Karpas-422 (cell line): ENCODE measurements around the gene BICRA. TPM values are rescaled to one million over a fixed set of nuclear protein-coding genes. Genes with fewer than 3 reads are reported as not detected.
"Not testable (repeated sequence)": the region's sequence is repeated elsewhere in the genome, so short reads cannot be mapped to it uniquely, and the experiment has no call there.

Experiments
- DNase-seq: peaks from one replicate; pipeline ENCODE4 v3.0.0-alpha.2; 2015
- H2AFZ ChIP-seq: fragments of 200-600 bp; sonication (generic); 2 replicates; pipeline ENCODE4 v1.6.1; 2014; ENCODE audit warnings: antibody characterized with exemption, low read length, mixed read lengths
- H3K27ac ChIP-seq: fragments of 200-600 bp; sonication (generic); 2 replicates; pipeline ENCODE4 v1.5.1; 2014; ENCODE audit warnings: mild to moderate bottlenecking, low read length, moderate library complexity
- H3K27me3 ChIP-seq: fragments of 200-600 bp; sonication (generic); 2 replicates; pipeline ENCODE4 v1.6.1; 2014; ENCODE audit warnings: low read length, mixed read lengths
- H3K36me3 ChIP-seq: fragments of 200-600 bp; sonication (generic); 2 replicates; pipeline ENCODE4 v1.6.1; 2014; ENCODE audit warnings: low read length, mixed read lengths; ENCODE audit not compliant: insufficient read depth
- H3K4me1 ChIP-seq: fragments of 200-600 bp; sonication (generic); 2 replicates; pipeline ENCODE4 v1.6.1; 2014; ENCODE audit warnings: mild to moderate bottlenecking, low read length, mixed read lengths
- H3K4me2 ChIP-seq: fragments of 200-600 bp; sonication (generic); 2 replicates; pipeline ENCODE4 v1.6.1; 2014; ENCODE audit warnings: low read length, low read depth, mild to moderate bottlenecking; ENCODE audit not compliant: poor library complexity, severe bottlenecking
- H3K4me3 ChIP-seq: fragments of 200-600 bp; sonication (generic); 2 replicates; pipeline ENCODE4 v1.5.1; 2014; ENCODE audit warnings: mild to moderate bottlenecking, antibody characterized with exemption, low read length, mixed read lengths
- H3K79me2 ChIP-seq: fragments of 200-600 bp; sonication (generic); 2 replicates; pipeline ENCODE4 v1.6.1; 2014; ENCODE audit warnings: mild to moderate bottlenecking, low read length, mixed read lengths
- H3K9ac ChIP-seq: fragments of 200-600 bp; sonication (generic); 2 replicates; pipeline ENCODE4 v1.6.0; 2014; ENCODE audit warnings: low read length
- H3K9me2 ChIP-seq: fragments of 200-600 bp; sonication (generic), shearing (Covaris generic); replicated peaks from 2 replicates; pipeline ENCODE4 v1.6.0; 2014; ENCODE audit warnings: mild to moderate bottlenecking, low read length, moderate library complexity; ENCODE audit not compliant: insufficient read depth
- H3K9me3 ChIP-seq: fragments of 300-700, 200-600 bp; sonication (generic); 2 replicates; pipeline ENCODE4 v1.6.1; 2014; ENCODE audit warnings: low read length, mixed read lengths
- H4K20me1 ChIP-seq: fragments of 200-600 bp; sonication (generic); 2 replicates; pipeline ENCODE4 v1.6.1; 2014; ENCODE audit warnings: mild to moderate bottlenecking, antibody characterized with exemption, low read length, low read depth; ENCODE audit not compliant: insufficient read depth
- total RNA-seq: library from RNA; depleted of rRNA; stranded (reverse); fragments of >200 nt; shearing (Covaris generic); gene quantifications from 2 replicates; pipeline ENCODE4 v1.2.3, GENCODE V29; 2014; ENCODE audit warnings: low replicate concordance

Gene BICRA
- total RNA-seq, 1 experiment from 2014 or later: 1.8 TPM

DNA sequence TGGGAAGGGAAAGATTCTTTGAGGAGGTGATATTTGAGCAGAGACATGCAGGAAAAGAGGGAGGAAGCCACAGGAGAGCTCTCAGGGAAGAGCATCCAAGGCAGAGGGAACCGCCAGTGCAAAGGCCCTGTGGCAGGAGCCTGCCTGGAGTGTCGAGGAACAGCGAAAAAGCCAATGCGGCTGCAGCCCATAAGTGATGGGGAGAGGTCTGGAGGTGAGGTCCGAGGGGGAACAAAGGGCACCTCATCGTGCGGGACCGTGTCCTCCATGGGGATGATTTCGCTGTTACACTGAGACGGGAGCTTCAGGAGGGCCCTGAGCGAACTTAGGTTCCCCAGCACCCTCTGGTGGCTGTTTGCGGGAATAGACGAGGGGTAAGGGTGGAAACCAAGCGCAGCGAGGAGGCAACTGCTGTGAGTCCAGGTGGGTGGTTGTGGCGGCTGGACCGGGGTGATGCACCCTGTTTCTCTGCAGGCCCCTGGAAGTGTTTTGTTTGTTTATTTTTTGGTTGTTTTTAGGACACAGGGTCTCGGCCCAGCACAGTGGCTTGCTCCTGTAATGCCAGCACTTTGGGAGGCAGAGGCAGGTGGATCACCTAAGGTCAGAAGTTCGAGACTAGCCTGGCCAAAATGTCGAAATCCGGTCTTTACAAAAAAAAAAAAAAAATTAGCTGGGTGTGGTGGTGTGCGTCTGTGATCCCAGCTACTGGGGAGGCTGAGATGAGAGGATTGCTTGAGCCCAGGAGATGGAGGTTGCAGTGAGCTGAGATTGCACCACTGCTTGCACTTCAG is 98.4 kb downstream of the BICRA start:
- no peak overlapping the region for H3K9ac ChIP-seq
- no peaks in the 10 kb centered on the region for H3K79me2 ChIP-seq
- H3K27ac ChIP-seq: no peak overlapping the region
- H3K4me1 ChIP-seq: no peaks in the 10 kb centered on the region
- H3K4me2 ChIP-seq: no peak overlapping the region
- H3K36me3 ChIP-seq: no peaks in the 10 kb centered on the region
- no peaks in the 10 kb centered on the region for H4K20me1 ChIP-seq
- H3K4me3 ChIP-seq: no peak overlapping the region
- no peaks in the 10 kb centered on the region for H3K9me2 ChIP-seq
- no peaks in the 10 kb centered on the region for H3K27me3 ChIP-seq
- no peaks in the 10 kb centered on the region for H3K9me3 ChIP-seq
- DNase-seq: peak; percentile 94
- no peak overlapping the region for H2AFZ ChIP-seq

GRCh38 chr19:47711652-47712242 is 102.8 kb downstream of the BICRA start:
- no peaks in the 10 kb centered on the region for H3K9me3 ChIP-seq
- no peak overlapping the region for H3K27ac ChIP-seq
- no peak overlapping the region for H3K4me2 ChIP-seq
- DNase-seq: no peak
- H4K20me1 ChIP-seq: no peaks in the 10 kb centered on the region
- no peak overlapping the region for H3K4me3 ChIP-seq
- H3K36me3 ChIP-seq: no peaks in the 10 kb centered on the region
- no peak overlapping the region for H2AFZ ChIP-seq
- H3K9me2 ChIP-seq: no peaks in the 10 kb centered on the region
- H3K79me2 ChIP-seq: no peaks in the 10 kb centered on the region
- H3K27me3 ChIP-seq: no peaks in the 10 kb centered on the region
- no peaks in the 10 kb centered on the region for H3K4me1 ChIP-seq
- no peak overlapping the region for H3K9ac ChIP-seq

GRCh38 chr19:47713046-47714021 is 104.4 kb downstream of the BICRA start, which contains the start of gene EHD2:
Gene EHD2, plus strand, starts transcription at chr19:47713422. Its CDS starts 3,191 bp downstream, at chr19:47716613.
- H3K9ac ChIP-seq: no peak within 1 kb of the TSS
- no peaks in the 10 kb centered on the region for H3K9me3 ChIP-seq
- H3K36me3 ChIP-seq: no peaks in the 10 kb centered on the region
- no peak within 1 kb of the TSS for H3K27ac ChIP-seq
- H3K27me3 ChIP-seq: no peaks in the 10 kb centered on the region
- no peaks in the 10 kb centered on the region for H3K4me1 ChIP-seq
- H3K4me3 ChIP-seq: no peak within 1 kb of the TSS
- peak; percentile 64 for DNase-seq
- no peaks in the 10 kb centered on the region for H3K79me2 ChIP-seq
- no peaks in the 10 kb centered on the region for H3K9me2 ChIP-seq
- H3K4me2 ChIP-seq: no peak within 1 kb of the TSS
- H4K20me1 ChIP-seq: no peaks in the 10 kb centered on the region
- no peak within 1 kb of the TSS for H2AFZ ChIP-seq

- no peaks in the 10 kb centered on the region for H3K79me2 ChIP-seq
- DNase-seq: no peak
- H3K9me3 ChIP-seq: no peaks in the 10 kb centered on the region
- no peak overlapping the region for H3K4me3 ChIP-seq
- no peak overlapping the region for H3K27ac ChIP-seq
- H3K36me3 ChIP-seq: no peaks in the 10 kb centered on the region
- H3K4me1 ChIP-seq: no peaks in the 10 kb centered on the region
- no peak overlapping the region for H2AFZ ChIP-seq
- no peaks in the 10 kb centered on the region for H3K9me2 ChIP-seq
- H3K27me3 ChIP-seq: no peaks in the 10 kb centered on the region
- H3K9ac ChIP-seq: no peak overlapping the region
- H3K4me2 ChIP-seq: no peak overlapping the region
- no peaks in the 10 kb centered on the region for H4K20me1 ChIP-seq
Measured at GRCh38 chr19:47714339-47714738, 105.4 kb downstream of the BICRA start.

DNA sequence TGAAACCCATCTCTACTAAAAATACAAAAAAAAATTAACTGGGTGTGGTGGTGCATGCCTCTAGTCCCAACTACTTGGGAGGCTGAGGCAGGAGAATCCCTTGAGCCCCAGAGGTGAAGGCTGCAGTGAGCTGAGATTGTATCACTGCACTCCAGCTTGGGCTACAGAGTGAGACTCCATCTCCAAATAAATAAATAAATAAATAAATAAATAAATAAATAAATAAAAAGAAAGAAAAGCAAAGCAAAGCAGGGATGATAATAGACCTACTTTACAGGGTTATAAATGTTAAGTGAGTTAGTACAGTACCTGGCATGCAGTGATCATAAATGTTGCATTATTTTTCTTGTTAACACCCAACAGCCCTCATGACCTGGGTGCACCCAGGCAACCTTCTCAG is 105.9 kb downstream of the BICRA start:
- not testable (repeated sequence) for H3K9me3 ChIP-seq, H3K79me2 ChIP-seq, H3K27me3 ChIP-seq

GRCh38 chr19:47716270-47716937 is 107.5 kb downstream of the BICRA start:
- H3K79me2 ChIP-seq: no peaks in the 10 kb centered on the region
- H3K4me2 ChIP-seq: no peak overlapping the region
- H3K4me1 ChIP-seq: no peaks in the 10 kb centered on the region
- no peaks in the 10 kb centered on the region for H3K27me3 ChIP-seq
- H3K9ac ChIP-seq: no peak overlapping the region
- no peaks in the 10 kb centered on the region for H3K36me3 ChIP-seq
- H2AFZ ChIP-seq: no peak overlapping the region
- no peak overlapping the region for H3K27ac ChIP-seq
- H4K20me1 ChIP-seq: no peaks in the 10 kb centered on the region
- H3K9me3 ChIP-seq: no peaks in the 10 kb centered on the region
- no peak for DNase-seq
- H3K4me3 ChIP-seq: no peak overlapping the region
- no peaks in the 10 kb centered on the region for H3K9me2 ChIP-seq

More for the DNA sequence above, 105.9 kb downstream of the BICRA start:
- not testable (repeated sequence) for H3K9ac ChIP-seq, H3K4me2 ChIP-seq, H3K27ac ChIP-seq, H3K4me3 ChIP-seq, H3K9me2 ChIP-seq, H3K36me3 ChIP-seq, H2AFZ ChIP-seq, H3K4me1 ChIP-seq, H4K20me1 ChIP-seq, DNase-seq

GRCh38 chr19:47718415-47719046 is 109.6 kb downstream of the BICRA start:
- H3K27me3 ChIP-seq, H3K9me3 ChIP-seq, H2AFZ ChIP-seq, H3K4me1 ChIP-seq, H3K9ac ChIP-seq, H3K27ac ChIP-seq, H3K4me3 ChIP-seq, H3K4me2 ChIP-seq, H4K20me1 ChIP-seq, H3K36me3 ChIP-seq, DNase-seq, H3K9me2 ChIP-seq, H3K79me2 ChIP-seq: not testable (repeated sequence)
